ENCODE data around the gene HSPA1A. TPM values are rescaled to one million over a fixed set of nuclear protein-coding genes. Genes with fewer than 3 reads are reported as not detected.

Gene HSPA1A
- total RNA-seq, 1 experiment from 2014 or later = 51.2 TPM

DNA sequence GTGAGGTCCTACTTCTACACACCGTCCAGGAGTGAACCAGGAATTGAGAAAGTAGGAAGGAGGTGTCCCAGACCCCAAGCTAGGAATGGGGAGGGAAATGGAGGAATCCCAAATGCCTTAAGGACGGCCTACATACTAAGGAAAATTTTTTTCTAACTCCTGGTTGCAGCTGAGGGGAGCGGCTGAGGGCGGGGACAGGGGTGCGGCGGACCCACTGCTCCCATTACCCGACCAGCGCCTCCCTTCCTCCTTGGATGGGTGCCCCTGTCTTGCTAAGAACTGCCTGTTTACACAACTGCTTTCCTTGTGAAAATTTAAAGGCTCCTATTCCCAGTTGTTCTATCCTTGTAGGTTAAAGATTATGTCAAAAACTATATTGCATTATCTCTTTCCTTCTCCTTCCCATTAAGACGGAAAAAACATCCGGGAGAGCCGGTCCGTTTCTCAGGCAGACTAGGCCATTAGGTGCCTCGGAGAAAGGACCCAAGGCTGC is 11.5 kb downstream of the HSPA1A start:
- WGBS (ENCODE audit: extremely low coverage, insufficient read length, low lambda C conversion rate) = no CpG with 5 or more reads among the region's 13 CpGs
- no peak overlapping the region for H4K8ac ChIP-seq (replicated peaks; ENCODE audit: insufficient read length, low read depth, low read length)

More for the DNA sequence above, 11.5 kb downstream of the HSPA1A start:
- Histone ChIP-seq H3K4me1 (ENCODE audit: insufficient read depth, low read length) (peaks cover 5% of the 10 kb centered on the region; the same call in 1 of the 2 replicates), H3K9me3 (ENCODE audit: control insufficient read depth, low read depth, low read length) (no peaks in the 10 kb centered on the region), H3K56ac (ENCODE audit: insufficient read length, low read depth, low read length) (no peak overlapping the region), H3K27ac (ENCODE audit: insufficient read length, low read depth, low read length) (peak overlapping the region; percentile 85), H3K79me1 (ENCODE audit: insufficient read depth, low read depth, low read length, poor library complexity, severe bottlenecking) (no peaks in the 10 kb centered on the region), H3K18ac (ENCODE audit: insufficient read length, low read depth, low read length) (peak overlapping the region; percentile 9), H3K79me2 (ENCODE audit: insufficient read depth, low read length) (peaks cover 5% of the 10 kb centered on the region; the same call in 1 of the 2 replicates), H2BK5ac (ENCODE audit: insufficient read length, low read length) (no peak overlapping the region), H2AFZ (ENCODE audit: low read length) (no peak overlapping the region), H3T11ph (ENCODE audit: low read length) (no peak overlapping the region), H2BK12ac (ENCODE audit: insufficient read length, low read depth, low read length) (no peak overlapping the region), H3K9ac (ENCODE audit: extremely low read depth, insufficient read length, low read length) (peak overlapping the region; percentile 23), H4K5ac (ENCODE audit: insufficient read length, low read depth, low read length) (no peak overlapping the region), H2BK15ac (ENCODE audit: low read depth, low read length) (no peak overlapping the region; the same call in 1 of the 2 replicates), H3K14ac (ENCODE audit: insufficient read depth, low read length) (peak overlapping the region; percentile 70; the same call in 1 of the 2 replicates), H3K4me2 (ENCODE audit: insufficient read depth, insufficient read length, low read length) (peak overlapping the region; percentile 84), H3K23me2 (ENCODE audit: insufficient read length, low read depth, low read length, poor library complexity, severe bottlenecking) (peaks cover 20% of the 10 kb centered on the region), H2BK20ac (ENCODE audit: low read depth, low read length, poor library complexity, severe bottlenecking) (no peak overlapping the region), H2BK120ac (ENCODE audit: low read depth, low read length, poor library complexity, severe bottlenecking) (no peak overlapping the region), H3K23ac (ENCODE audit: insufficient read length, low read depth, low read length) (no peak overlapping the region), H2AK5ac (ENCODE audit: insufficient read length, low read length) (no peak overlapping the region), H4K91ac (ENCODE audit: insufficient read length, low read depth, low read length) (no peak overlapping the region), H4K20me1 (ENCODE audit: control insufficient read depth, insufficient read depth, insufficient read length) (no peaks in the 10 kb centered on the region), H3K4ac (ENCODE audit: low read depth, low read length) (no peak overlapping the region), H3K27me3 (ENCODE audit: insufficient read depth, low read length) (no peaks in the 10 kb centered on the region)
- TF ChIP-seq, protein P1, sequence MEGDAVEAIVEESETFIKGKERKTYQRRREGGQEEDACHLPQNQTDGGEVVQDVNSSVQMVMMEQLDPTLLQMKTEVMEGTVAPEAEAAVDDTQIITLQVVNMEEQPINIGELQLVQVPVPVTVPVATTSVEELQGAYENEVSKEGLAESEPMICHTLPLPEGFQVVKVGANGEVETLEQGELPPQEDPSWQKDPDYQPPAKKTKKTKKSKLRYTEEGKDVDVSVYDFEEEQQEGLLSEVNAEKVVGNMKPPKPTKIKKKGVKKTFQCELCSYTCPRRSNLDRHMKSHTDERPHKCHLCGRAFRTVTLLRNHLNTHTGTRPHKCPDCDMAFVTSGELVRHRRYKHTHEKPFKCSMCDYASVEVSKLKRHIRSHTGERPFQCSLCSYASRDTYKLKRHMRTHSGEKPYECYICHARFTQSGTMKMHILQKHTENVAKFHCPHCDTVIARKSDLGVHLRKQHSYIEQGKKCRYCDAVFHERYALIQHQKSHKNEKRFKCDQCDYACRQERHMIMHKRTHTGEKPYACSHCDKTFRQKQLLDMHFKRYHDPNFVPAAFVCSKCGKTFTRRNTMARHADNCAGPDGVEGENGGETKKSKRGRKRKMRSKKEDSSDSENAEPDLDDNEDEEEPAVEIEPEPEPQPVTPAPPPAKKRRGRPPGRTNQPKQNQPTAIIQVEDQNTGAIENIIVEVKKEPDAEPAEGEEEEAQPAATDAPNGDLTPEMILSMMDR (conservative IDR thresholded peaks at IDR 0.05) = no peak
- peak; percentile 76 for DNase-seq
- Mint-ChIP-seq H3K36me3 (ENCODE audit: insufficient read depth in 1 of 3, low read depth in 3 of 3) (peaks cover 0 to 2% (median 0%) of the 10 kb centered on the region in 3 experiments; a peak in 1 of 7 replicates), H3K4me3 (peak overlapping the region; percentile 84 to 92), H3K4me1 (peaks cover 48 to 55% of the 10 kb centered on the region in 2 experiments), H3K27me3 (ENCODE audit: low read depth) (peaks cover 4% of the 10 kb centered on the region), H3K27ac (peak overlapping the region; percentile 97 to 100 (median 98)), H3K9me3 (no peaks in the 10 kb centered on the region; a peak in 1 of 5 replicates)
